ENCODE measurements around the gene MAN1C1.

DNA sequence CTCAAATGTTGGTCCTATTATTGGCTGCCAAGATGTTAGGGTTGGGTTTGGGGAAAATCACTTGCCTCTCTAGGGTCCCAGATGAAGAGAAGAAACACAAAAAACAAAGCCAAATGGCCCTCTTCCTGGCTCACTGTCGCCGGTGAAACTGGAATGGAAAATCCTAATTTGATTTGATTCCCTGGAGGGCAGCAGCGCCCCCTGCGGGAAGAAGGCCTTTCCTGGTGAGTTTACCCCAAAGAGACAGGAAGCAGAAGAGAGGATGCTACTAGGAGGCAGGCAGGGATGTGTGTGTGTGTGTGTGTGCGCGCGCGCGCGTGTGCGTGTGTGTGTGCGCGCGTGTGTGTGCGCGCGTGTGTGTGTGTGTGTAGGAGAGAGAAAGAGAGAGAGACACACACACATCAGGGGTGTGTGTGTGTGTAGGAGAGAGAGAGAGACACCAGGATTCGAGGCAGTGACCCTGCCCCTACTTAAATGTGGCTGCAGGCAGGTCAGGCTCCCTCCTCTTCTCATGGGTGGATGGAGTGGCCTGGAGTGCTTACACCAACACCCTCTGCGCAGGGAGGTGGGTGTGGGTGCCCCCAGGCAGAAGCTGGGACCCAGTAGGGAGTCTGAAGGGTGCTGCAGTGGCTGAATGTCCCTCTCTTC lies 180.3 kb downstream of the MAN1C1 start:
- TF ChIP-seq CTCF (conservative IDR thresholded peaks at IDR 0.05 in 1 of 2, IDR thresholded peaks at IDR 0.05 in 1 of 2; ENCODE audit: extremely low read depth in 1 of 2, insufficient read depth in 1 of 2, low read depth in 1 of 2, low read length in 2 of 2) (peak; percentile 74 to 89), EZH2 (IDR thresholded peaks at IDR 0.05; ENCODE audit: borderline replicate concordance, low read length) (no peak)
